Loucy (cell line): Measurements from ENCODE around the gene TXNDC11.

Experiments
- CTCF ChIP-seq: fragments of 200-600 bp; sonication (generic); conservative IDR thresholded peaks from 2 replicates; pipeline ENCODE4 v1.5.1; 2014; ENCODE audit warnings: mild to moderate bottlenecking, antibody characterized with exemption, low read length
- EZH2phosphoT487 ChIP-seq: fragments of 200-600 bp; IDR thresholded peaks from 2 replicates; pipeline ENCODE4 v1.6.1; 2018; ENCODE audit warnings: antibody characterized with exemption, mild to moderate bottlenecking, moderate library complexity, borderline replicate concordance

GRCh38 chr16:11631214-11631613 is 111.4 kb downstream of the TXNDC11 start:
- TF ChIP-seq CTCF (no peak), EZH2phosphoT487 (no peak)
